Measurements from ENCODE around the gene PNCK. TPM values are rescaled to one million over a fixed set of nuclear protein-coding genes. Genes with fewer than 3 reads are reported as not detected.

PNCK gene
- total RNA-seq, 1 experiment from 2014 or later: not detected

- CTCF ChIA-PET: interaction anchor here (1.1 to 1.6 kb wide), 3 partner anchors 13 to 45 kb away, joined by 3 to 7 read pairs (median 5); no protein-coding TSS in a partner anchor
- Mint-ChIP-seq H3K4me3 (ENCODE audit: unreplicated experiment) (peak overlapping the region; percentile 22), H3K36me3 (ENCODE audit: insufficient read depth, unreplicated experiment) (no peaks in the 10 kb centered on the region), H3K9me3 (ENCODE audit: unreplicated experiment) (no peaks in the 10 kb centered on the region), H3K27ac (ENCODE audit: unreplicated experiment) (no peak overlapping the region), H3K27me3 (ENCODE audit: insufficient read depth, unreplicated experiment) (peaks cover 3% of the 10 kb centered on the region), H3K4me1 (ENCODE audit: low read depth, unreplicated experiment) (peaks cover 11% of the 10 kb centered on the region)
- no peak for TF ChIP-seq CTCF (IDR thresholded peaks at IDR 0.05; ENCODE audit: insufficient read depth in 1 of 2, low read depth in 1 of 2, low read length in 1 of 2, severe bottlenecking in 1 of 2, unreplicated experiment in 1 of 2)
- Histone ChIP-seq H3K27me3 (replicated peaks; ENCODE audit: control insufficient read depth, insufficient read depth, low read length) (no peaks in the 10 kb centered on the region), H3K9me3 (no peaks in the 10 kb centered on the region), H3K4me1 (peaks cover 4% of the 10 kb centered on the region; the same call in 1 of the 2 replicates), H3K4me3 (ENCODE audit: low read depth, low read length) (no peak overlapping the region), H3K36me3 (ENCODE audit: control insufficient read depth, insufficient read depth, low read length) (no peaks in the 10 kb centered on the region)
- intact Hi-C loops (cut with micrococcal nuclease; ENCODE audit: unreplicated experiment): no loop called here
- no TSS peak for BruUV-seq (replicated peaks)
- POLR2A ChIA-PET: no interaction called here
- peak in 1 of 2 experiments; percentile 23 for DNase-seq
Measured at GRCh38 chrX:153622661-153623309, 50.8 kb downstream of the PNCK start.

- CTCF ChIA-PET: interaction anchor here (1.1 to 1.6 kb wide), 3 partner anchors 12 to 46 kb away, joined by 3 to 7 read pairs (median 5); no protein-coding TSS in a partner anchor
- Histone ChIP-seq H3K4me3 (ENCODE audit: low read depth, low read length) (no peak overlapping the region), H3K4me1 (0 out of 2 replicates have a peak, but pooled peaks cover 4% of the 10 kb centered on the region), H3K9me3 (no peaks in the 10 kb centered on the region), H3K36me3 (ENCODE audit: control insufficient read depth, insufficient read depth, low read length) (no peaks in the 10 kb centered on the region), H3K27me3 (replicated peaks; ENCODE audit: control insufficient read depth, insufficient read depth, low read length) (no peaks in the 10 kb centered on the region)
- H3K4me1 Mint-ChIP-seq (ENCODE audit: low read depth, unreplicated experiment): peaks cover 11% of the 10 kb centered on the region
- TF ChIP-seq CTCF (IDR thresholded peaks at IDR 0.05; ENCODE audit: insufficient read depth in 1 of 2, low read depth in 1 of 2, low read length in 1 of 2, severe bottlenecking in 1 of 2, unreplicated experiment in 1 of 2): no peak
- intact Hi-C loops (cut with micrococcal nuclease; ENCODE audit: unreplicated experiment): no loop called here
- H3K27me3 Mint-ChIP-seq (ENCODE audit: insufficient read depth, unreplicated experiment): peaks cover 3% of the 10 kb centered on the region
- no peak for DNase-seq
- no peak overlapping the region for H3K4me3 Mint-ChIP-seq (ENCODE audit: unreplicated experiment)
- BruUV-seq (replicated peaks): no TSS peak
- H3K27ac Mint-ChIP-seq (ENCODE audit: unreplicated experiment): no peak overlapping the region
- H3K36me3 Mint-ChIP-seq (ENCODE audit: insufficient read depth, unreplicated experiment): no peaks in the 10 kb centered on the region
- H3K9me3 Mint-ChIP-seq (ENCODE audit: unreplicated experiment): no peaks in the 10 kb centered on the region
- POLR2A ChIA-PET: no interaction called here
Measured at GRCh38 chrX:153621949-153622598, 51.5 kb downstream of the PNCK start.

GRCh38 chrX:153620576-153620975, 53.0 kb downstream of the PNCK start:
- Histone ChIP-seq H3K4me1 (0 out of 2 replicates have a peak, but pooled peaks cover 4% of the 10 kb centered on the region), H3K9me3 (no peaks in the 10 kb centered on the region), H3K27me3 (replicated peaks; ENCODE audit: control insufficient read depth, insufficient read depth, low read length) (no peaks in the 10 kb centered on the region), H3K4me3 (ENCODE audit: low read depth, low read length) (no peak overlapping the region), H3K36me3 (ENCODE audit: control insufficient read depth, insufficient read depth, low read length) (no peaks in the 10 kb centered on the region)
- ChIA-PET POLR2A (no interaction called here), CTCF (no interaction called here)
- no peak for TF ChIP-seq CTCF (IDR thresholded peaks at IDR 0.05; ENCODE audit: insufficient read depth in 1 of 2, low read depth in 1 of 2, low read length in 1 of 2, severe bottlenecking in 1 of 2, unreplicated experiment in 1 of 2)
- H3K36me3 Mint-ChIP-seq (ENCODE audit: insufficient read depth, unreplicated experiment): no peaks in the 10 kb centered on the region
- H3K4me3 Mint-ChIP-seq (ENCODE audit: unreplicated experiment): no peak overlapping the region
- BruUV-seq (replicated peaks): no TSS peak
- DNase-seq: no peak
- peaks cover 11% of the 10 kb centered on the region for H3K4me1 Mint-ChIP-seq (ENCODE audit: low read depth, unreplicated experiment)
- H3K9me3 Mint-ChIP-seq (ENCODE audit: unreplicated experiment): no peaks in the 10 kb centered on the region
- intact Hi-C loops (cut with micrococcal nuclease; ENCODE audit: unreplicated experiment): no loop called here
- H3K27me3 Mint-ChIP-seq (ENCODE audit: insufficient read depth, unreplicated experiment): peaks cover 5% of the 10 kb centered on the region
- no peak overlapping the region for H3K27ac Mint-ChIP-seq (ENCODE audit: unreplicated experiment)

Other genes with a start within 250 kb of the PNCK start
- gene TREX2, start 227.8 kb downstream of the PNCK start, total RNA-seq (2022): 0.60 and 0.61 TPM in 2 replicates
- 34.0 and 36.9 TPM in 2 replicates for gene HAUS7, start 203.2 kb downstream of the PNCK start, total RNA-seq (2022)
- 9.0 and 9.9 TPM in 2 replicates for gene BGN, start 178.8 kb downstream of the PNCK start, total RNA-seq (2022)
- gene ATP2B3, start 156.2 kb downstream of the PNCK start, total RNA-seq (2022): not detected in 2 replicates
- gene CCNQ, start 74.7 kb downstream of the PNCK start, total RNA-seq (2022): 23.8 and 26.3 TPM in 2 replicates
- 9.0 and 12.0 TPM in 2 replicates for gene DUSP9, start 26.6 kb downstream of the PNCK start, total RNA-seq (2022)
- gene SLC6A8, start 14.1 kb upstream of the PNCK start, total RNA-seq (2022): 8.8 and 11.2 TPM in 2 replicates
- 232 and 234 TPM in 2 replicates for gene BCAP31, start 50.6 kb upstream of the PNCK start, total RNA-seq (2022)
- gene ABCD1, start 51.0 kb upstream of the PNCK start, total RNA-seq (2022): 4.3 and 4.5 TPM in 2 replicates
- 0.16 TPM in 1 of 2 replicates, not detected in the other for gene PLXNB3, start 90.4 kb upstream of the PNCK start, total RNA-seq (2022)
- not detected in 2 replicates for gene SRPK3, start 107.2 kb upstream of the PNCK start, total RNA-seq (2022)
- 53.3 and 54.0 TPM in 2 replicates for gene IDH3G, start 120.6 kb upstream of the PNCK start, total RNA-seq (2022)
- gene SSR4, start 120.9 kb upstream of the PNCK start, total RNA-seq (2022): 353 and 373 TPM in 2 replicates
- 1.3 and 1.8 TPM in 2 replicates for gene PDZD4, start 156.7 kb upstream of the PNCK start, total RNA-seq (2022)
- 12.7 and 12.8 TPM in 2 replicates for gene L1CAM, start 212.4 kb upstream of the PNCK start, total RNA-seq (2022)
- gene AVPR2, start 230.9 kb upstream of the PNCK start, total RNA-seq (2022): not detected in 2 replicates